Thoracic aorta endothelial cell (primary cell): ENCODE data around the gene NR3C2. TPM values are rescaled to one million over a fixed set of nuclear protein-coding genes. Genes with fewer than 3 reads are reported as not detected.

Source experiments
- total RNA-seq: library from RNA; depleted of rRNA; stranded (reverse); fragments of >200 nt; gene quantifications from 2 replicates; pipeline ENCODE4 v1.2.3, GENCODE V29; 2012

The NR3C2 gene
- 20.1 and 33.7 TPM in 2 replicates for total RNA-seq

GRCh38 chr4:148441986-148442831 is at the start of gene NR3C2:
Gene NR3C2, minus strand, starts transcription at chr4:148442414.

